ENCODE measurements around the gene PRR19. TPM values are rescaled to one million over a fixed set of nuclear protein-coding genes. Genes with fewer than 3 reads are reported as not detected.

PRR19 gene
- total RNA-seq, 1 experiment from 2014 or later: 0.93 TPM

DNA sequence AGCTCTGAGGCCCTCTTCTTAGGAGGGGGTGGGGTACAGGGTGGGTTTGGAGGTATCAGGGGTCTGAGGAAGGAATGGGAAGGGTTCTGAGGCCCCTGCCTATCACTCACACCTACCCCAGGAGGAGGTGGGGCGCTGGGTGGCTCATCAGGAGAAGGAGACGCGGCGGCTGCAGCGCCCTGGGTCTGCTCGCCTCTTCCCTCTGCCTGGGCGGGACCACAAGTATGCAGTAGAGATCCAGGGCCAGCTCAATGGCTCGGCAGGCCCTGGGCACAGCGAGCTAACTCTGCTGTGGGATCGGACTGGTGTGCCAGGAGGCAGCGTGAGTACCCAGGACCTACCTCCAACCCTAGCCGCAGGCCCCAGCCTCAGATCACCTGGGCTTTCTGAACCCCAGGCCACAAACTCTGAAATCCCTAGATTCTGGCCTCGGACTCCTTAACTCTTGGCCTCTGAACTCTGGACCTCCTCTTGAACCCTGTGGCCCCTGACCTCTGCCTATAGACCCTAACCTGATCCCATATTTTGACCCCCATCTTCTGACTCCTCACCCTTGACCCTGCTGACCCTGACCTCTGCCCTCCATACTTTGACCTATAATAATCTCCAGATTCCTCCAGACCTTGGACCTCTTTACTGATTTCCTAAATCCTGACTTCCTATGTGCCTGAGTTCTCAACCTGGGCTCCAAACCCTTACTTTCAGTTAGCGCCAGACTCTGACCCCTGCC is 47.6 kb downstream of the PRR19 start:
- Histone ChIP-seq H3K4me1 (ENCODE audit: control insufficient read depth in 1 of 2, insufficient read depth in 2 of 2, low read length in 2 of 2) (no peaks in the 10 kb centered on the region), H3K27ac (ENCODE audit: low read depth, low read length) (no peak overlapping the region), H2AFZ (ENCODE audit: low read depth, low read length, poor library complexity, severe bottlenecking) (no peak overlapping the region), H3K27me3 (ENCODE audit: insufficient read depth, low read length) (no peaks in the 10 kb centered on the region), H3K36me3 (ENCODE audit: control insufficient read depth in 1 of 2, insufficient read depth in 2 of 2, low read length in 2 of 2) (no peaks in the 10 kb centered on the region; a peak in 1 of 4 replicates), H3K9me3 (ENCODE audit: control insufficient read depth in 1 of 2, insufficient read depth in 1 of 2, low read depth in 1 of 2, low read length in 2 of 2) (no peaks in the 10 kb centered on the region), H3K9ac (ENCODE audit: low read length) (no peak overlapping the region), H3K4me2 (ENCODE audit: low read length) (no peak overlapping the region), H3K79me2 (ENCODE audit: insufficient read depth, low read length) (no peaks in the 10 kb centered on the region), H3K4me3 (replicated peaks in 1 of 2; ENCODE audit: low read depth in 1 of 2, low read length in 2 of 2) (no peak overlapping the region), H3K9me2 (ENCODE audit: insufficient read depth) (no peaks in the 10 kb centered on the region), H4K20me1 (ENCODE audit: insufficient read depth) (no peaks in the 10 kb centered on the region)
- DNase-seq (ENCODE audit: low read depth, low spot score): no peak
- POLR2A ChIA-PET: no interaction called here
- CTCF ChIA-PET: no interaction called here
- RAD21 ChIA-PET (ENCODE audit: low non-redundant PET in 1 of 2, low total read pairs in 2 of 2, uncharacterized antibody in 2 of 2, unreplicated experiment in 2 of 2): no interaction called here
- TF ChIP-seq SIN3A (IDR thresholded peaks at IDR 0.05; ENCODE audit: low read depth) (no peak), YY1 (IDR thresholded peaks at IDR 0.05; ENCODE audit: extremely low read depth, insufficient replicate concordance, low read depth, low read length) (no peak), CBX3 (IDR thresholded peaks at IDR 0.05; ENCODE audit: low read depth) (no peak), JUND (IDR thresholded peaks at IDR 0.05) (no peak), EGR1 (IDR thresholded peaks at IDR 0.05; ENCODE audit: low read depth) (no peak), RAD21 (IDR thresholded peaks at IDR 0.05; ENCODE audit: low read depth) (no peak), ZNF274 (IDR thresholded peaks at IDR 0.05; ENCODE audit: low read depth, low read length) (no peak), SP1 (IDR thresholded peaks at IDR 0.05; ENCODE audit: low read depth) (no peak), ZFX (IDR thresholded peaks at IDR 0.05) (no peak), TCF7L2 (IDR thresholded peaks at IDR 0.05; ENCODE audit: borderline replicate concordance, extremely low read depth, insufficient read depth, insufficient read length) (no peak), ELF1 (IDR thresholded peaks at IDR 0.05; ENCODE audit: borderline replicate concordance, low read depth) (no peak), POLR2AphosphoS5 (IDR thresholded peaks at IDR 0.05; ENCODE audit: low read depth, low read length) (no peak)
- TF ChIP-seq, protein P1, sequence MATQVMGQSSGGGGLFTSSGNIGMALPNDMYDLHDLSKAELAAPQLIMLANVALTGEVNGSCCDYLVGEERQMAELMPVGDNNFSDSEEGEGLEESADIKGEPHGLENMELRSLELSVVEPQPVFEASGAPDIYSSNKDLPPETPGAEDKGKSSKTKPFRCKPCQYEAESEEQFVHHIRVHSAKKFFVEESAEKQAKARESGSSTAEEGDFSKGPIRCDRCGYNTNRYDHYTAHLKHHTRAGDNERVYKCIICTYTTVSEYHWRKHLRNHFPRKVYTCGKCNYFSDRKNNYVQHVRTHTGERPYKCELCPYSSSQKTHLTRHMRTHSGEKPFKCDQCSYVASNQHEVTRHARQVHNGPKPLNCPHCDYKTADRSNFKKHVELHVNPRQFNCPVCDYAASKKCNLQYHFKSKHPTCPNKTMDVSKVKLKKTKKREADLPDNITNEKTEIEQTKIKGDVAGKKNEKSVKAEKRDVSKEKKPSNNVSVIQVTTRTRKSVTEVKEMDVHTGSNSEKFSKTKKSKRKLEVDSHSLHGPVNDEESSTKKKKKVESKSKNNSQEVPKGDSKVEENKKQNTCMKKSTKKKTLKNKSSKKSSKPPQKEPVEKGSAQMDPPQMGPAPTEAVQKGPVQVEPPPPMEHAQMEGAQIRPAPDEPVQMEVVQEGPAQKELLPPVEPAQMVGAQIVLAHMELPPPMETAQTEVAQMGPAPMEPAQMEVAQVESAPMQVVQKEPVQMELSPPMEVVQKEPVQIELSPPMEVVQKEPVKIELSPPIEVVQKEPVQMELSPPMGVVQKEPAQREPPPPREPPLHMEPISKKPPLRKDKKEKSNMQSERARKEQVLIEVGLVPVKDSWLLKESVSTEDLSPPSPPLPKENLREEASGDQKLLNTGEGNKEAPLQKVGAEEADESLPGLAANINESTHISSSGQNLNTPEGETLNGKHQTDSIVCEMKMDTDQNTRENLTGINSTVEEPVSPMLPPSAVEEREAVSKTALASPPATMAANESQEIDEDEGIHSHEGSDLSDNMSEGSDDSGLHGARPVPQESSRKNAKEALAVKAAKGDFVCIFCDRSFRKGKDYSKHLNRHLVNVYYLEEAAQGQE (IDR thresholded peaks at IDR 0.05; ENCODE audit: low read depth): no peak
- TF ChIP-seq, protein P2, sequence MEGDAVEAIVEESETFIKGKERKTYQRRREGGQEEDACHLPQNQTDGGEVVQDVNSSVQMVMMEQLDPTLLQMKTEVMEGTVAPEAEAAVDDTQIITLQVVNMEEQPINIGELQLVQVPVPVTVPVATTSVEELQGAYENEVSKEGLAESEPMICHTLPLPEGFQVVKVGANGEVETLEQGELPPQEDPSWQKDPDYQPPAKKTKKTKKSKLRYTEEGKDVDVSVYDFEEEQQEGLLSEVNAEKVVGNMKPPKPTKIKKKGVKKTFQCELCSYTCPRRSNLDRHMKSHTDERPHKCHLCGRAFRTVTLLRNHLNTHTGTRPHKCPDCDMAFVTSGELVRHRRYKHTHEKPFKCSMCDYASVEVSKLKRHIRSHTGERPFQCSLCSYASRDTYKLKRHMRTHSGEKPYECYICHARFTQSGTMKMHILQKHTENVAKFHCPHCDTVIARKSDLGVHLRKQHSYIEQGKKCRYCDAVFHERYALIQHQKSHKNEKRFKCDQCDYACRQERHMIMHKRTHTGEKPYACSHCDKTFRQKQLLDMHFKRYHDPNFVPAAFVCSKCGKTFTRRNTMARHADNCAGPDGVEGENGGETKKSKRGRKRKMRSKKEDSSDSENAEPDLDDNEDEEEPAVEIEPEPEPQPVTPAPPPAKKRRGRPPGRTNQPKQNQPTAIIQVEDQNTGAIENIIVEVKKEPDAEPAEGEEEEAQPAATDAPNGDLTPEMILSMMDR (IDR thresholded peaks at IDR 0.05 in 2 of 3, conservative IDR thresholded peaks at IDR 0.05 in 1 of 3; ENCODE audit: borderline replicate concordance in 1 of 3, insufficient read depth in 1 of 3, low read depth in 2 of 3, low read length in 2 of 3): no peak
- TF ChIP-seq, protein P3, sequence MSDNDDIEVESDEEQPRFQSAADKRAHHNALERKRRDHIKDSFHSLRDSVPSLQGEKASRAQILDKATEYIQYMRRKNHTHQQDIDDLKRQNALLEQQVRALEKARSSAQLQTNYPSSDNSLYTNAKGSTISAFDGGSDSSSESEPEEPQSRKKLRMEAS (IDR thresholded peaks at IDR 0.05): no peak
- TF ChIP-seq, protein P4, sequence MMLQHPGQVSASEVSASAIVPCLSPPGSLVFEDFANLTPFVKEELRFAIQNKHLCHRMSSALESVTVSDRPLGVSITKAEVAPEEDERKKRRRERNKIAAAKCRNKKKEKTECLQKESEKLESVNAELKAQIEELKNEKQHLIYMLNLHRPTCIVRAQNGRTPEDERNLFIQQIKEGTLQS (IDR thresholded peaks at IDR 0.05): no peak
- TF ChIP-seq, protein P5, sequence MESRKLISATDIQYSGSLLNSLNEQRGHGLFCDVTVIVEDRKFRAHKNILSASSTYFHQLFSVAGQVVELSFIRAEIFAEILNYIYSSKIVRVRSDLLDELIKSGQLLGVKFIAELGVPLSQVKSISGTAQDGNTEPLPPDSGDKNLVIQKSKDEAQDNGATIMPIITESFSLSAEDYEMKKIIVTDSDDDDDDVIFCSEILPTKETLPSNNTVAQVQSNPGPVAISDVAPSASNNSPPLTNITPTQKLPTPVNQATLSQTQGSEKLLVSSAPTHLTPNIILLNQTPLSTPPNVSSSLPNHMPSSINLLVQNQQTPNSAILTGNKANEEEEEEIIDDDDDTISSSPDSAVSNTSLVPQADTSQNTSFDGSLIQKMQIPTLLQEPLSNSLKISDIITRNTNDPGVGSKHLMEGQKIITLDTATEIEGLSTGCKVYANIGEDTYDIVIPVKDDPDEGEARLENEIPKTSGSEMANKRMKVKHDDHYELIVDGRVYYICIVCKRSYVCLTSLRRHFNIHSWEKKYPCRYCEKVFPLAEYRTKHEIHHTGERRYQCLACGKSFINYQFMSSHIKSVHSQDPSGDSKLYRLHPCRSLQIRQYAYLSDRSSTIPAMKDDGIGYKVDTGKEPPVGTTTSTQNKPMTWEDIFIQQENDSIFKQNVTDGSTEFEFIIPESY (IDR thresholded peaks at IDR 0.05; ENCODE audit: extremely low read depth, insufficient replicate concordance, low read length): no peak
- intact Hi-C loops (cut with micrococcal nuclease): no loop called here
- ATAC-seq: no peak
- no TSS peak for BruUV-seq (replicated peaks)

Measured in HCT116 (cell line).